ENCODE measurements around the gene ASB2. TPM values are rescaled to one million over a fixed set of nuclear protein-coding genes. Genes with fewer than 3 reads are reported as not detected.

Gene ASB2
- total and polyA plus RNA-seq, 2 of the 8 experiments (the other 6 are each of a cell fraction or from before 2014, with no cell fraction given) = 1.0 to 2.1 TPM

DNA sequence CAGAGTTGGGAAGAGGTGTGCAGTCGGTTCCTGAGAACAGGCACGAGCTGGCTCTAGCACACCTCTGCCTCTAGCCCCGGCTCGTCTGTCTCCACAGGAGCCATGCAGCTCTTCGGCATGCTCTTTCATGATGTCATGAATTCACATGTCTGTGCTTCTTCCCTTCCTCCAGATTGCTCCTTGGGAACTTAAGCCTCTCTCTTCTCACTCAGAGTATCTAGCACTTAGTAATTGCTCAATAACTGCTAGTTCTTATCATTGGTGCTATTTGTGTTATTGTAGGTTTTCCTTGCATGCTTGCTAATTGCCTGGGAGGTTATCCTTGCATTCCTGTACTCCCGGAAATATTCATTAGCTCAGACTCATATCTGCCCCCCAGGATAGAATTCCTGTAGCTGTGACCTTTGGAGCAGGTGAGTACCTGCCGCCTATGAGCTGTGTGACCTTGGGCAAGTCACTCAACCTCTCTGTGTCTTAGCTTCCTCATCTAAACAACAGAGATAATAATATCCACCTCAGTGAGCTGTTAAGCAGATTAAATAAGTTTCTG lies 29.8 kb downstream of the ASB2 start:
- H4K5ac ChIP-seq (ENCODE audit: insufficient read length, low read depth, low read length) = no peak overlapping the region
- H3K4me3 ChIP-seq (ENCODE audit: extremely low read depth in 1 of 4, insufficient read depth in 2 of 4, low read depth in 3 of 4, low read length in 4 of 4) = no peak overlapping the region
- no peak overlapping the region for H2BK12ac ChIP-seq (ENCODE audit: low read depth, low read length)
- no peak overlapping the region for H3K14ac ChIP-seq (ENCODE audit: insufficient read length)
- H2AFZ ChIP-seq (ENCODE audit: low read length) = no peak overlapping the region
- H2AK5ac ChIP-seq (ENCODE audit: low read depth, low read length) = no peak overlapping the region
- H3K23me2 ChIP-seq (ENCODE audit: low read depth, low read length) = no peaks in the 10 kb centered on the region
- POLR2A ChIA-PET (ENCODE audit: partially characterized antibody) = interaction anchor here (0.7 to 1.9 kb wide), 2 partner anchors 29 to 32 kb away, joined by 3 to 4 read pairs; no protein-coding TSS in a partner anchor
- H3K23ac ChIP-seq (ENCODE audit: insufficient read length) = no peak overlapping the region
- DNase-seq (ENCODE audit: low read depth in 1 of 2, low spot score in 2 of 2) = no peak
- H4K8ac ChIP-seq (ENCODE audit: extremely low read depth, insufficient read depth, low read length) = no peak overlapping the region
- CTCF ChIA-PET (ENCODE audit: partially characterized antibody) = interaction anchor here (1.1 to 20.5 kb wide), 9 partner anchors 9 to 190 kb away, joined by 3 to 484 read pairs (median 5); partner anchors contain the start of gene CCDC197
- H3K4me2 ChIP-seq (ENCODE audit: insufficient read depth in 1 of 2, low read depth in 2 of 2, low read length in 2 of 2) = no peak overlapping the region
- H3K79me1 ChIP-seq (ENCODE audit: low read depth, low read length) = no peaks in the 10 kb centered on the region
- H3K27me3 ChIP-seq (replicated peaks in 1 of 4; ENCODE audit: control insufficient read depth in 3 of 4, extremely low read depth in 1 of 4, insufficient read depth in 3 of 4, low read length in 3 of 4) = no peaks in the 10 kb centered on the region
- H2BK120ac ChIP-seq (replicated peaks; ENCODE audit: low read depth, low read length) = no peak overlapping the region
- H2BK5ac ChIP-seq (ENCODE audit: low read depth, low read length) = no peak overlapping the region
- 89% methylated on average over 7 of the region's 7 CpGs; no CpG with 5 or more reads in 1 of the 2 experiments for WGBS, 2 experiments (ENCODE audit: extremely low coverage in 1 of 2, insufficient coverage in 1 of 2, insufficient read length in 1 of 2, insufficient replicate concordance in 2 of 2, low coverage in 1 of 2, low lambda C conversion rate in 2 of 2, missing lambda C conversion rate in 1 of 2)
- no peaks in the 10 kb centered on the region for H3K9me3 ChIP-seq (ENCODE audit: insufficient read depth in 2 of 2, low read depth in 1 of 2, low read length in 1 of 2)
- H3K9ac ChIP-seq (replicated peaks in 1 of 4; ENCODE audit: extremely low read depth in 1 of 4, low read depth in 3 of 4, low read length in 3 of 4) = no peak overlapping the region
- H3K79me2 ChIP-seq (ENCODE audit: control insufficient read depth in 1 of 2, insufficient read depth in 2 of 2, low read length in 2 of 2) = no peaks in the 10 kb centered on the region
- H4K20me1 ChIP-seq (replicated peaks in 1 of 2; ENCODE audit: control insufficient read depth in 1 of 2, insufficient read depth in 2 of 2, low read length in 2 of 2) = no peaks in the 10 kb centered on the region
- no peak overlapping the region for H4K91ac ChIP-seq (replicated peaks; ENCODE audit: insufficient read length, low read length)
- no peak overlapping the region for H3K18ac ChIP-seq (ENCODE audit: extremely low read depth, low read length)
- H3K4me1 ChIP-seq (replicated peaks in 1 of 4; ENCODE audit: control insufficient read depth in 3 of 4, insufficient read depth in 4 of 4, low read length in 3 of 4) = peaks cover 0 to 5% (median 2%) of the 10 kb centered on the region in 4 experiments; a peak in 3 of 7 replicates
- no peak overlapping the region for H2BK20ac ChIP-seq (ENCODE audit: low read length)
- H3K4ac ChIP-seq (replicated peaks; ENCODE audit: insufficient read length, low read depth, low read length) = no peak overlapping the region
- TF ChIP-seq HDAC2 (IDR thresholded peaks at IDR 0.05; ENCODE audit: borderline replicate concordance in 1 of 2, low read depth in 2 of 2, low read length in 2 of 2) = no peak
- TF ChIP-seq EP300 (IDR thresholded peaks at IDR 0.05; ENCODE audit: borderline replicate concordance in 1 of 2, low read depth in 2 of 2, low read length in 2 of 2) = no peak
- TF ChIP-seq EGR1 (IDR thresholded peaks at IDR 0.05; ENCODE audit: borderline replicate concordance, low read depth, low read length) = no peak
- no peak for TF ChIP-seq RXRA (IDR thresholded peaks at IDR 0.05; ENCODE audit: insufficient read depth, low read depth, low read length)
- TF ChIP-seq CEBPB (IDR thresholded peaks at IDR 0.05; ENCODE audit: low read depth, low read length) = no peak
- TF ChIP-seq EZH2 (IDR thresholded peaks at IDR 0.05; ENCODE audit: low read depth, low read length, severe bottlenecking) = no peak
- no peak for TF ChIP-seq RAD21 (IDR thresholded peaks at IDR 0.05 in 1 of 2, conservative IDR thresholded peaks at IDR 0.05 in 1 of 2; ENCODE audit: low read depth in 2 of 2, low read length in 2 of 2)
- TF ChIP-seq KDM5A (IDR thresholded peaks at IDR 0.05; ENCODE audit: low read length) = no peak
- TF ChIP-seq TCF12 (IDR thresholded peaks at IDR 0.05; ENCODE audit: low read depth, low read length) = no peak
- H2BK15ac ChIP-seq (ENCODE audit: low read length) = no peak overlapping the region
- H3K27ac ChIP-seq (ENCODE audit: low read depth, low read length) = no peak overlapping the region
- H3K56ac ChIP-seq (replicated peaks; ENCODE audit: insufficient read length, low read depth, low read length) = no peak overlapping the region
- no peaks in the 10 kb centered on the region; a peak in 1 of 8 replicates for H3K36me3 ChIP-seq (ENCODE audit: control insufficient read depth in 2 of 4, insufficient read depth in 4 of 4, low read length in 3 of 4)
- no peak for FAIRE-seq
